Stimulated activated naive CD8-positive, alpha-beta T cell treated with anti-CD3 and anti-CD28 coated beads, Interleukin-15, amount 100 ng/mL, for 72 hours (primary cell): ENCODE measurements around the gene EML4.
A peak's percentile ranks its signal among the peaks of the same experiment; 100 is the strongest.
"Not testable (repeated sequence)": the region's sequence is repeated elsewhere in the genome, so short reads cannot be mapped to it uniquely, and the experiment has no call there.

ENCODE experiments used
- ATAC-seq: fragments of 150-1000 bp; cut with Tn5 transposase; 2 replicates; pipeline ENCODE4 v1.10.0; 2021; ENCODE audit warnings: mild to moderate bottlenecking, moderate library complexity
- DNase-seq, 2 donors: peaks; one replicate each; pipeline ENCODE4 v3.0.0; 2021 to 2022
- H3K27ac Mint-ChIP-seq, 2 donors: one replicate each; pipeline ENCODE4 v1.8.0; 2022; ENCODE audit warnings: mild to moderate bottlenecking in 2 of 2, mixed read lengths in 2 of 2, moderate library complexity in 2 of 2
- H3K27me3 Mint-ChIP-seq: one replicate; pipeline ENCODE4 v1.8.0; 2022; ENCODE audit warnings: mixed read lengths
- H3K4me1 Mint-ChIP-seq: one replicate; pipeline ENCODE4 v1.8.0; 2022; ENCODE audit warnings: mild to moderate bottlenecking, mixed read lengths
- H3K4me3 Mint-ChIP-seq, 2 donors: one replicate each; pipeline ENCODE4 v1.8.0; 2022; ENCODE audit warnings: mild to moderate bottlenecking in 2 of 2, mixed read lengths in 2 of 2, moderate library complexity in 1 of 2
- H3K9me3 Mint-ChIP-seq, 2 donors: one replicate each; pipeline ENCODE4 v1.8.0; 2022; ENCODE audit warnings: mixed read lengths in 2 of 2

Gene EML4, protein sequence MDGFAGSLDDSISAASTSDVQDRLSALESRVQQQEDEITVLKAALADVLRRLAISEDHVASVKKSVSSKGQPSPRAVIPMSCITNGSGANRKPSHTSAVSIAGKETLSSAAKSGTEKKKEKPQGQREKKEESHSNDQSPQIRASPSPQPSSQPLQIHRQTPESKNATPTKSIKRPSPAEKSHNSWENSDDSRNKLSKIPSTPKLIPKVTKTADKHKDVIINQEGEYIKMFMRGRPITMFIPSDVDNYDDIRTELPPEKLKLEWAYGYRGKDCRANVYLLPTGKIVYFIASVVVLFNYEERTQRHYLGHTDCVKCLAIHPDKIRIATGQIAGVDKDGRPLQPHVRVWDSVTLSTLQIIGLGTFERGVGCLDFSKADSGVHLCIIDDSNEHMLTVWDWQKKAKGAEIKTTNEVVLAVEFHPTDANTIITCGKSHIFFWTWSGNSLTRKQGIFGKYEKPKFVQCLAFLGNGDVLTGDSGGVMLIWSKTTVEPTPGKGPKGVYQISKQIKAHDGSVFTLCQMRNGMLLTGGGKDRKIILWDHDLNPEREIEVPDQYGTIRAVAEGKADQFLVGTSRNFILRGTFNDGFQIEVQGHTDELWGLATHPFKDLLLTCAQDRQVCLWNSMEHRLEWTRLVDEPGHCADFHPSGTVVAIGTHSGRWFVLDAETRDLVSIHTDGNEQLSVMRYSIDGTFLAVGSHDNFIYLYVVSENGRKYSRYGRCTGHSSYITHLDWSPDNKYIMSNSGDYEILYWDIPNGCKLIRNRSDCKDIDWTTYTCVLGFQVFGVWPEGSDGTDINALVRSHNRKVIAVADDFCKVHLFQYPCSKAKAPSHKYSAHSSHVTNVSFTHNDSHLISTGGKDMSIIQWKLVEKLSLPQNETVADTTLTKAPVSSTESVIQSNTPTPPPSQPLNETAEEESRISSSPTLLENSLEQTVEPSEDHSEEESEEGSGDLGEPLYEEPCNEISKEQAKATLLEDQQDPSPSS

DNA sequence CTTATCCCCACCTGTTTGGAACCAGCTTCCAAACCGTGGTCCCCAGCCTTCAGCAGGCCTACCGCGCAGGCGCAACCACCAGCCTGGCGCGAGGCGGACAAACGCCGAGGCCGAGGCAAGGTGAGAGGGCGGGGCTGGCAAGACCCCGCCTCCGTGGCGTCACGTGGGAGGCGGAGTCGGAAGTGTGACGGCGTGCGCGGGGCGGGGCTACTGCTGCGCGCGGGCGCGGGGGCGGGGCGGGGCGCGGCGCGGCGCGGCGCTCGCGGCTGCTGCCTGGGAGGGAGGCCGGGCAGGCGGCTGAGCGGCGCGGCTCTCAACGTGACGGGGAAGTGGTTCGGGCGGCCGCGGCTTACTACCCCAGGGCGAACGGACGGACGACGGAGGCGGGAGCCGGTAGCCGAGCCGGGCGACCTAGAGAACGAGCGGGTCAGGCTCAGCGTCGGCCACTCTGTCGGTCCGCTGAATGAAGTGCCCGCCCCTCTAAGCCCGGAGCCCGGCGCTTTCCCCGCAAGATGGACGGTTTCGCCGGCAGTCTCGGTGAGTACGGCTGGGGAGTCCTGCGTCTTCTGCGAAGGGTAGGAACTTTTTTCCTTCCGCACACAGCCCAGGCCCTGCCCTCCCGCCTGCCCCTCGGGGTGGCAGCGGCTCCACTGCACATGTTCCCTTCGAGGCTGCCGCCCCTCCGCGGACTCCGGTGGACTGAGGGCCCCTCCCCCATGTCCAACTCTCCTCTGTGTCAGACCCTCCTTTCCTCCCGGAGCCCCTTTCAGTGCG is at the start of gene EML4:
Gene EML4, plus strand, starts transcription at position 254 of the 774 bp plus-strand sequence. Its CDS starts 259 bp downstream, at position 513.
- H3K9me3 Mint-ChIP-seq: no peaks in the 10 kb centered on the region
- peak within 1 kb of the TSS; percentile 41 to 78 for H3K27ac Mint-ChIP-seq
- H3K4me3 Mint-ChIP-seq: no peak within 1 kb of the TSS
- peaks cover 19% of the 10 kb centered on the region for H3K4me1 Mint-ChIP-seq
- DNase-seq (peak; percentile 94 to 96), ATAC-seq (peak; percentile 89)
- H3K27me3 Mint-ChIP-seq: no peaks in the 10 kb centered on the region

DNA sequence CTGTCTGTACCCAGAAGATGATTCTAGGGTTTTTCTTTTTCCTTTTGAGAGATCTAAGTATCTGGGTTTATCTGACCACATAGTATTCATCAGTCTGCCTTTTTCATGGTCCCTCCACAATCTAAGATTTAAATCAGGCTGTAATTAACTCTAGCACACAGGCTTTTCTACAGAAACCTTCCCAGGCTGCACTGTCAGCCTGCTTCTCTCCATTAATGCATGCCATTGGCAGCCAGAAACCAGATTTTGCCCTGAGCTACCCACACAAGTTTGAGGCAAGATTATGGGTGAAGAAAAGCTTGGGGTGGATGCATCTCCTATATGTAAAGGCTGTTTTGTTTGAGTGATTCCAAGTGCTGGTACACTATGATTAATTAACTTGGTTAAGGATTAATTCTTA is 45.7 kb upstream of the EML4 start:
- Mint-ChIP-seq H3K4me1 (peaks cover 64% of the 10 kb centered on the region), H3K9me3 (peaks cover 5 to 7% of the 10 kb centered on the region in 2 donors), H3K27ac (peak overlapping the region in 1 of 2 donors; percentile 82), H3K4me3 (peak overlapping the region; percentile 49 to 71), H3K27me3 (no peaks in the 10 kb centered on the region)
- no peak for DNase-seq
- no peak for ATAC-seq

DNA sequence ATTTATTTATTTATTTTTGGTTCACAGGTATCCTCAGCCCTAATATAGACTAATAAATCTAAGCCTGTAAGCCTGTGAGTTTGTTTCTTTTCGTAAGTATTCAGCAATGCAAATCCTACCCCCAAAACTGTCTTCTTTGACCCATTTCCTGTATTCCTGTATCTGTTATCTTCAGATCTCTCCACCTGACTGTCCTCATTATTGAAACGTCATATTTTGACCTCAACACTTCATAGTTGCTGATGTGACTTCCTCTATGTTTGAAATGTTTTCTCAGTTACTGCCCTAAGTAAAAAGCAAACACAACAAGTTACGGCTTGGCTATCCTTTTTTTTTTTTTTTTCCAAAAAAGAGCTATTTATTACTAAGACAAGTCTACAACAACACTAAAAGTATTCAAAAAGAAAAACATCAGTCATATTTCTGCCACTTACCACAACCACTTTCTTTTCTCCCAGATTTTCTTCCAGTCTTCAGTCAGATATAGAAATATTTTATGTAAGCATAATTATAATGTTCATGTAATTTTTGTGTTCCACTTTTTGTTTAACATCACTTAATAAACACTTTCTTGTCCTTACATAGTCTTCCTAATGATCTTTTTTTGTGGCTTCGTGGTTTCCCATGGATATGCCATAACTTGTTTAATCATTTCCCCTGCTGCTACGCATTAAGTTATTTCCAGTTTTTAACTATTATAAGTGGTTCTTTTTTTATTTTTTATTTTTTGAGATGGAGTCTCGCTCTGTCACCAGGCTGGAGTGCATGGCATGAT is 45.0 kb upstream of the EML4 start:
- H3K4me1 Mint-ChIP-seq: peaks cover 67% of the 10 kb centered on the region
- peak overlapping the region; percentile 75 to 84 for H3K27ac Mint-ChIP-seq
- H3K9me3 Mint-ChIP-seq: peaks cover 5 to 7% of the 10 kb centered on the region in 2 donors
- peak overlapping the region; percentile 37 to 70 for H3K4me3 Mint-ChIP-seq
- DNase-seq (no peak), ATAC-seq (peak; percentile 86)
- no peaks in the 10 kb centered on the region for H3K27me3 Mint-ChIP-seq

DNA sequence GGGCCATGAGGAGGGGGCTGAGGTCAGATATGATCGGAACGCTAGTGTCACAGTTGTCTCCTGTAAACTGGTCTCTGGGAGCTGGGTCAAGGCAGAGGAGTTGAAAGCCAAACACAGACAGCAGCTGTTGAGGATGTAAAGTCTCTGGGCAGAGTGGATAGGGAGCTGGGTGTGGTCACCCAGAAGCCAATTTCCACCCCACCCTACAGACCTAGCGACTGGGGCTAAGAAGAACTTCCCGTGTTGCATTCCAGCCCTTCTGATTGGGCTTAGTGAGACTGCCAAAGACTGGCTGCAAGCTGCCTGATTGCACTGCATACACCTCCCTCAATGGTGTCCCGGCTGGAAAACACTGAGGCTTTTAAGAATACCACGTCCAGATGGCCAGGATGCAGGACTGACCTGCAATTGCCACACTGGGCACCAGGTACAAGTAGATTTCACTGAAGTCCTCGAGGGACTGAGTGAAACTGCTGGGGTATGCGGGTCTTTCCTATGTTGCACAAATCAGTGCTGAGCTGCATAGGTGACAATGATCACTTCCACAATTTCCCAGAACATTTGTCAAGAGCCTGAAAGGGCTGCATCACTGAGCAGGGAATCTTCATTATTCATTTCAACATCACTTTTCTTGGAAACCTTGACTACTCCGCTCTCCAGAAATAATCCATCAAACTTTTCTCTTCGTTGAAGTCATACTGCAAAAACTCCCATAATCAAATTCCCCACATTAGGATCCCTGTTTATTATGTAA is 43.1 kb upstream of the EML4 start:
- Mint-ChIP-seq H3K9me3 (peaks cover 5 to 7% of the 10 kb centered on the region in 2 donors), H3K27me3 (no peaks in the 10 kb centered on the region), H3K4me3 (no peak overlapping the region), H3K4me1 (peaks cover 74% of the 10 kb centered on the region), H3K27ac (no peak overlapping the region)
- DNase-seq: no peak
- no peak for ATAC-seq

DNA sequence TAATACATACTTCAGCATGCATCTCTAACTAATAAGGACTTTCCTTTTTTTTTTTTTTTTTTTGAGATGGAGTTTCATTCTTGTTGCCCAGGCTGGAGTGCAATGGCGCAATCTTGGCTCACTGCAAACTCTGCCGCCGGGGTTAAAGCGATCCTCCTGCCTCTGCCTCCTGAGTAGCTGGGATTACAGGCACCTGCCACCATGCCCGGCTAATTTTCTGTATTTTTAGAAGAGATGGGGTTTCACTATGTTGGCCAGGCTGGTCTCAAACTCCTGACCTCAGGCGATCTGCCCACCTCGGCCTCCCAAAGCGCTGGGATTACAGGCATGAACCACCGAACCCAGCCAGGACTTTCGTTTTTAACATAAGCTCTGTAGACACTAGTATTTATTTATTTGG is 42.3 kb upstream of the EML4 start:
- not testable (repeated sequence) for H3K27me3 Mint-ChIP-seq, DNase-seq, H3K27ac Mint-ChIP-seq, ATAC-seq, H3K9me3 Mint-ChIP-seq
- Mint-ChIP-seq H3K4me3 (peak overlapping the region; percentile 63 to 70), H3K4me1 (peaks cover 73% of the 10 kb centered on the region)

DNA sequence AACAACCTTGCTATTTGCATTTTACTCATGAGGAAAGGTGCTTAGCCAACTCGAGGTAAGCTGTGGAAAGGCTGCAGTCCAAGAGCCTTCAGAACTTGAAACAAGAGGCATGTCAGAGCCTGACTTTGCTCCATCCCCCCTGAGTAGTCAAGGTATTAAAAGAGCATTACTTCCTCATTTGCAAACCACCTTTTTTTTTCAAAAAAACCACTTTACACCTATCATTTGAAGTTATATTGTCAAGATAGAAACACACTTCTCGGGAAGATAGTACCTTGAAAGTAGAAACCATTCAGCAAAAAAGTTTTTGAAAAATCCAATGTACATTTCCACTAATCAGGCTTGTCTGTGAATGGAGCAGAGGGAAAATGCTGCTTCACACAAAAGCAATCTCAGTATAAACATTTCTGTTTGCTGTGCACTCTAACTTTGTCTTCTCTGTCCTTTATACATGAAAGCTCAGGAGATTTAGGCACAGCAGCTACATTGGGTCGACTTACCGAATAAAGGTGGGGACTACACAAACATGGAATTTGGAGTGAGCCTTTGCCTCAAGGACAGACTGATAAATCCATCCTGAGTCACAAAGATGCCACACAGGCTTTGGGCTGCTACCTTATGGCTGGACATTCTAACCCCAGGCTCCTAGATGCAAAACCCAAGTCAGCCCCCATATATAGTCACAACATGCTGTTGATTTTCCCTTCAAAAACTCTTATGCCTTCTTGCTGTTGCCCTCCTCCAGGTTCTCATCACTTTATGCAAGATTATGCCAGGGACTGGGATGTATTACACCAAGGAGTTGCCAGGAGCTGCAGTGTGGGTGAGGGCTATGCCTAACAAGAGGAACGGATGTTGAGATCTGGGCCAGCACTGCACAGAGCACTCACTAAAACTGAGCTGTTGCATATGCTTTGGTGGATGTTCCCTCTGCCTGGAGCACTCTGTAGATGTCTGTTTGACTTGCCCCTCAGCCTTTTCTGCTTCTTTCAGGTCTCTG is 41.4 kb upstream of the EML4 start:
- peak overlapping the region; percentile 63 to 70 for H3K4me3 Mint-ChIP-seq
- H3K9me3 Mint-ChIP-seq: no peaks in the 10 kb centered on the region
- peak; percentile 19 for ATAC-seq
- H3K4me1 Mint-ChIP-seq: peaks cover 81% of the 10 kb centered on the region
- no peak for DNase-seq
- H3K27me3 Mint-ChIP-seq: no peaks in the 10 kb centered on the region
- peak overlapping the region in 1 of 2 donors; percentile 50 for H3K27ac Mint-ChIP-seq

DNA sequence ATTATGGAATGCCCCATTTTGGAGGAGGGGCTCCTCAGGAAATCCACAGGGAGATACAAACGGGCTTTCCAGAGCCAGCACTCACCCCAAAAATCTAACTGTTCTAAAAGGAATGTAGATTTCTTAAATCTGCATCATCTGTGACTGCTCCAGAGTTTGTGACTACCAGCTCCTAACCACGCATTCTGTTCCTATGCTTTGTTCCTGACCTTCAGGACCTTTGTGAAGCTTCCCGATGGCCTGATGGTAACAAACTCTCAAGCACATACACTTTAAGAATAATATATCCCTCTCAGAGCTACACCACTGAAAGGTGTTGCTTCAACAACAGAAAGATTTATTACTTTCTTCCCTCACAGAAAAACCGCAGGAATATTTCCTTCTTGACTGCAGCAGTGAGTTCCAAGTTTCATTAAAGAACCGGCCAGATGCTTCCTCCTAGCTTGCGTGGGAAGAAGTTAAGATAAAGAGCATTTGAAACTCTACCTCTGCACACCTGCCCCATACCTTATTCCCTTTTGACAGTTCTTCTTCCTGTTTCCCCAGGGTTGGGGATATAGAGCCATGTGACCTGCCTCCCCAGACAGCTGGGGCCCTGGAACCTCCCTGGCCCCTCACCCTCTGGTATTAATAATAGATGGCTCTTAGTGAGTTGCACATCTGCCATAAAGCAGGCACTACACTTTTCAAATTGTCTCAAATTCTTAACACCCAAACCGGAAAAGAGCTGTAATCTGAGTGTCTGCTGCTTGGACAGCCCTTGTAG is 40.2 kb upstream of the EML4 start:
- Mint-ChIP-seq H3K9me3 (no peaks in the 10 kb centered on the region), H3K27ac (peak overlapping the region in 1 of 2 donors; percentile 72), H3K4me3 (peak overlapping the region; percentile 59 to 70), H3K4me1 (peaks cover 83% of the 10 kb centered on the region), H3K27me3 (no peaks in the 10 kb centered on the region)
- ATAC-seq (no peak), DNase-seq (no peak)

DNA sequence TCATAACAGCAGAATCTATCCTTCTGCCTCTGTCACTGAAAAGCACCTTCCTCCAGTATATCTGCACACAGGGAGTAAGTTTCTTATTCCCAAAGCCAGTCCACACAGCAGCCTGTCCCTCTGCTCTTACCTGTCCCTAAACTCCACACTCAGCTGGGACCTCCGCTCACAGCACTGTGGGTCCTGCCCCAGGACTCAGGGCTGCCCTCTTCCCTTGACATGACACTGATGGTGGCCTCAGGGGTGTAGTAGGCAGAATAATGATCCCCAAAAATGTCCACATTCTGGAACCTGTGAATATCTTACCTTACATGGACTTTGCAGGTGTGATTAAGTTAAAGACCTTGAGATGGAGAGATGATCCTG is 39.7 kb upstream of the EML4 start:
- no peak for DNase-seq
- peak overlapping the region in 1 of 2 donors; percentile 17 for H3K4me3 Mint-ChIP-seq
- H3K9me3 Mint-ChIP-seq: no peaks in the 10 kb centered on the region
- no peak overlapping the region for H3K27ac Mint-ChIP-seq
- peaks cover 81% of the 10 kb centered on the region for H3K4me1 Mint-ChIP-seq
- H3K27me3 Mint-ChIP-seq: no peaks in the 10 kb centered on the region
- ATAC-seq: no peak

DNA sequence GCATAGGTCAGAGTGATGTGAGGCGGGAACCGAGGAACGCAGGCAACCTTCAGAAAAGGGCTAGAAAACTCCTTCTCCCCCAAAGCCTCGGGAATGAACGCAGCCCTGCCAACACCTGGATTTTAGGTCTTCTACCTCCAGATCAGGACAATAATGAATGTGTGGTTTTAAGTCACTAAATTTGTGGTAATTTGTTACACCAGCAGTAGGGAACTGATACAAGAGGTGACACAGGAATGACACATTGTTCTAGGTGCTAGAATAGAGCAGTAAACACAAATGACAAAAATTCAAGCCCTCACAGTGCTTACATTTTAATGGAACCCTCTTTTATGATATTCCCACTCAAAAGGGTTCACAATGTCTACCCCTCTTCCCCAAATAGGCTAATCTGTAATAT is 39.2 kb upstream of the EML4 start:
- Mint-ChIP-seq H3K27me3 (no peaks in the 10 kb centered on the region), H3K4me3 (no peak overlapping the region), H3K4me1 (peaks cover 81% of the 10 kb centered on the region), H3K9me3 (no peaks in the 10 kb centered on the region), H3K27ac (no peak overlapping the region)
- DNase-seq (no peak), ATAC-seq (no peak)

DNA sequence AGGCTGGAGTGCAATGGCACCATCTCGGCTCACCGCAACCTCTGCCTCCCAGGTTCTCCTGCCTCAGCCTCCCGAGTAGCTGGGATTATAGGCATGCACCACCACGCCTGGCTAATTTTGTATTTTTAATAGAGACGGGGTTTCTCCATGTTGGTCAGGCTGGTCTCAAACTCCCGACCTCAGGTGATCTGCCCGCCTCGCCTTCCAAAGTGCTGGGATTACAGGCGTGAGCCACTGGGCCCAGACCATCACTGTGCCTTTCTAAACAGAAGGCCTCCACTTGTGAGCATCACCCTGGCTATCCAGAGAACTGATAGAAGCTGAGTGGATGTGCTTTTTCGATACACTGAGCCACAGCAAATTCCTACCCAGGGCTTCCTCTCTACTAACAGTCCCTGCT is 38.3 kb upstream of the EML4 start:
- H3K4me1 Mint-ChIP-seq: peaks cover 81% of the 10 kb centered on the region
- H3K27me3 Mint-ChIP-seq, DNase-seq, H3K9me3 Mint-ChIP-seq, H3K4me3 Mint-ChIP-seq, H3K27ac Mint-ChIP-seq, ATAC-seq: not testable (repeated sequence)

DNA sequence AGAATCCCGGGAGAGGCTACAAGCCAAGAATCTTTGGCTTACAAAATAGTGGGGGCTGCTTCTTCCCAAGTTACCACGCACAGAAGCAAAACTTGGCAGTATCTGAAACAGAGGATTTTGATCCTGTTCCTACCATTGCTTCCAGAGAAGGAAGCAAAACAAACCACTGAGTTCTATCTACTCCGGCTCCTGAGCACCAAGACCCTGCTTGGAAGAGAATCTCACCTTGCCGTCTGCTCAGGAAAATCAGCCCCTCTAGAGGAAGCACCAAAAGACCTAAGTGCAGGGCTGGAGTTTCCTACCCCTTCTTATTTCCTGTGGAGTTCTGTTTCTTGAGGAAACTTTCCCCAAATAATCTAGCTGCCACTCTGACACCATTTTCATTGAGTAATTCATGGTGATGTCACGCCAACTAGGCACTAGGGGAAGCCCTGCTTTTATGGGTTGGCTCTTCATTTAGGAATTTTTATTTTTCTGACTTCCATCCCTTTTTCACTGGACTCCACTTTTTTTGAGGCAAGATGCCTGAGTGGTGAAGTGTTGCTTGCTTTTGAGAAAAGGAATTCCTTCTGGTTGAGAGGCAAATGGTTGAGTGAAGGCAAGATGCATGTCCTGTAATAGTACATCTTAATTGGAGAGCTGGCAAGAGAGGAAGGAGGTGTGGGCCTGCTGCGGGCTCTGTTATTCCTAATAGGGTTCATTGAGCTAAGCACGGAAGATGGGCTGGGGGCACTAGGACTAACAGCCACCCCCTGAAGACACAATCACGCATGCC is 36.8 kb upstream of the EML4 start:
- Mint-ChIP-seq H3K27me3 (no peaks in the 10 kb centered on the region), H3K4me3 (peak overlapping the region; percentile 82 to 84), H3K27ac (peak overlapping the region; percentile 92 to 95), H3K9me3 (no peaks in the 10 kb centered on the region), H3K4me1 (peaks cover 81% of the 10 kb centered on the region)
- ATAC-seq: peak; percentile 33
- DNase-seq: no peak
